A673 (cell line): ENCODE results near the gene AGT. TPM values are rescaled to one million over a fixed set of nuclear protein-coding genes. Genes with fewer than 3 reads are reported as not detected.

Experiments
- BruUV-seq: library from RNA; stranded (reverse); fragments of 400-500 nt; replicated peaks from 2 replicates; lab custom pipeline; 2021; lab: Mats Ljungman, UMichigan
- CTCF ChIA-PET: fragments of 300-600 bp; sonication (Branson Sonifier 250); formaldehyde crosslinking; loops from one replicate; lab custom pipeline; 2022; ENCODE audit warnings: antibody characterized with exemption; lab: Charles Lee
- POLR2A ChIA-PET: fragments of 300-600 bp; sonication (Branson Sonifier 250); formaldehyde crosslinking; loops from one replicate; lab custom pipeline; 2022; ENCODE audit warnings: antibody characterized with exemption; ENCODE audit not compliant: low non-redundant PET; lab: Charles Lee
- DNase-seq: peaks from one replicate; pipeline ENCODE4 v3.0.0-alpha.2; 2015; ENCODE audit warnings: low spot score
- H3K27ac ChIP-seq: fragments of 200-600 bp; sonication (generic); 2 replicates; pipeline ENCODE4 v1.5.1; 2016; ENCODE audit warnings: mixed run types, low read depth, mild to moderate bottlenecking, mixed read lengths, antibody characterized with exemption, low read length; ENCODE audit not compliant: poor library complexity, severe bottlenecking
- H3K27me3 ChIP-seq: fragments of 200-600 bp; sonication (generic); replicated peaks from 2 replicates; pipeline ENCODE4 v1.6.1; 2017; ENCODE audit warnings: mixed run types, low read depth, mild to moderate bottlenecking, mixed read lengths, antibody characterized with exemption, low read length; ENCODE audit not compliant: insufficient read depth, poor library complexity
- H3K36me3 ChIP-seq: fragments of 200-600 bp; sonication (generic); 2 replicates; pipeline ENCODE4 v1.6.1; 2016; ENCODE audit warnings: mixed run types, mild to moderate bottlenecking, mixed read lengths, antibody characterized with exemption, low read length; ENCODE audit not compliant: insufficient read depth, poor library complexity, severe bottlenecking
- H3K4me1 ChIP-seq: fragments of 200-600 bp; sonication (generic); 2 replicates; pipeline ENCODE4 v1.6.1; 2017; ENCODE audit warnings: mixed run types, mild to moderate bottlenecking, mixed read lengths, antibody characterized with exemption, low read length; ENCODE audit not compliant: insufficient read depth, poor library complexity, severe bottlenecking
- H3K4me3 ChIP-seq: fragments of 200-600 bp; sonication (generic); 2 replicates; pipeline ENCODE4 v1.5.1; 2016; ENCODE audit warnings: low read depth, mixed run types, mild to moderate bottlenecking, mixed read lengths, low read length; ENCODE audit not compliant: poor library complexity, severe bottlenecking
- H3K9me3 ChIP-seq: fragments of 200-600 bp; sonication (generic); 2 replicates; pipeline ENCODE4 v1.6.1; 2016; ENCODE audit warnings: mixed run types, low read depth, mild to moderate bottlenecking, mixed read lengths, antibody characterized with exemption, low read length; ENCODE audit not compliant: poor library complexity, severe bottlenecking
- EZH2 ChIP-seq: fragments of 200-600 bp; sonication (generic); IDR thresholded peaks from 2 replicates; pipeline ENCODE4 v1.6.1; 2017; ENCODE audit warnings: borderline replicate concordance, low read depth, mild to moderate bottlenecking, mixed read lengths, antibody characterized with exemption, low read length; ENCODE audit not compliant: poor library complexity, severe bottlenecking
- intact Hi-C: fragments of 100-400 bp; cut with micrococcal nuclease; formaldehyde crosslinking; loops from one replicate; pipeline ENCODE4 v1.10.0; 2022; ENCODE audit not compliant: unreplicated experiment
- total RNA-seq: library from RNA; stranded (reverse); gene quantifications from 2 replicates; pipeline ENCODE4 v1.2.3, GENCODE V29; 2021
- TF ChIP-seq, protein P1 (sequence below): fragments of 300-800, 200-600 bp; sonication (generic); conservative IDR thresholded peaks from 2 replicates; pipeline ENCODE4 v1.5.1; 2017; ENCODE audit warnings: low read depth, mild to moderate bottlenecking, antibody characterized with exemption, low read length, moderate library complexity, mixed read lengths

AGT gene
- total RNA-seq, 1 experiment from 2014 or later = not detected

DNA sequence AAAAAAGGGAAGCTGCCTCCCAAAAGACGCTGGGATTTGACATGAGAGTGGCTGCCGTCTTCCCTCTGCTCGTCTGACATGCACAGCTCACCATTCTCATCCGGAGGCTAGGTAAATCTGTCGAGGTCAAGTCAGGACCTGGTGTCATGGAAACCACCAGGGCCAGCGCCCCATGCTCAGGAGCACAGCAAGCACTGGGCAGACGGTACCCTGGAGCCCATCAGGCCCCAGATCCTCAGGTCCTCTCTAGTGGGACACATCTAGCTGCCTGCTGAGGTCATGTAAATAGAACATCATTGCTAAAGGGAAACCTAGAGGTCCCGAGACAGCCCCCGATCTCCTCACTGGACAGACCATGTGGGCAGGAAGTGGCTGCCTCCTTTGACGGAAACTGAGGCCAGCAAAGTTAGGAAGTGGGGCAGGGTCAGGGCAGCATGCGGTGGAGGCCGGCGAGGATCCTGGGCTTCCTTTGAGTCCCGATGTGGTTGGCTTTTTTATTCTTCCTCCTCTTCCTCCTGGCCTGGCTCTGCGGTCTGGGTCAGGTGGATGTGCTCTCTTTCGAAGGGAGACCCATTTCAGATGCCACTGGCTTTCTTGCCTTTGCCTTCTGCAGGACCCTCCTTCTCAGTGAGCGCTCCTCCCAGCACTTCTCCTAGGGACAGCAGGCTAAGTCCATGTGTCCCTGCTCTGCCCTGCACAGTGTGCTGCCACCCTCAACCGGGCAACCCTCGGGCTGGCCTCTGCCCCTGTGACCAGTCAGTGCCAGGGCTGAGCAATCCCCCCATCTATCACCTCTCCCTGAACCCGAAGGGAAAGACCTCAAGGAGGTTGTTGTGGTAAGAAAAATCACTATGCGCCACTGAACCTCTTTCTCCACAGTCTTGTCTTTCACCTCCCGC lies 5.9 kb downstream of the AGT start:
- H3K4me3 ChIP-seq = no peak overlapping the region
- TF ChIP-seq, protein P1, sequence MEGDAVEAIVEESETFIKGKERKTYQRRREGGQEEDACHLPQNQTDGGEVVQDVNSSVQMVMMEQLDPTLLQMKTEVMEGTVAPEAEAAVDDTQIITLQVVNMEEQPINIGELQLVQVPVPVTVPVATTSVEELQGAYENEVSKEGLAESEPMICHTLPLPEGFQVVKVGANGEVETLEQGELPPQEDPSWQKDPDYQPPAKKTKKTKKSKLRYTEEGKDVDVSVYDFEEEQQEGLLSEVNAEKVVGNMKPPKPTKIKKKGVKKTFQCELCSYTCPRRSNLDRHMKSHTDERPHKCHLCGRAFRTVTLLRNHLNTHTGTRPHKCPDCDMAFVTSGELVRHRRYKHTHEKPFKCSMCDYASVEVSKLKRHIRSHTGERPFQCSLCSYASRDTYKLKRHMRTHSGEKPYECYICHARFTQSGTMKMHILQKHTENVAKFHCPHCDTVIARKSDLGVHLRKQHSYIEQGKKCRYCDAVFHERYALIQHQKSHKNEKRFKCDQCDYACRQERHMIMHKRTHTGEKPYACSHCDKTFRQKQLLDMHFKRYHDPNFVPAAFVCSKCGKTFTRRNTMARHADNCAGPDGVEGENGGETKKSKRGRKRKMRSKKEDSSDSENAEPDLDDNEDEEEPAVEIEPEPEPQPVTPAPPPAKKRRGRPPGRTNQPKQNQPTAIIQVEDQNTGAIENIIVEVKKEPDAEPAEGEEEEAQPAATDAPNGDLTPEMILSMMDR = no peak
- no peak for TF ChIP-seq EZH2
- POLR2A ChIA-PET = no interaction called here
- no peaks in the 10 kb centered on the region for H3K9me3 ChIP-seq
- CTCF ChIA-PET = no interaction called here
- no peak overlapping the region for H3K27ac ChIP-seq
- no TSS peak for BruUV-seq
- H3K27me3 ChIP-seq = no peaks in the 10 kb centered on the region
- H3K4me1 ChIP-seq = no peaks in the 10 kb centered on the region
- intact Hi-C loops = no loop called here
- no peak for DNase-seq
- H3K36me3 ChIP-seq = no peaks in the 10 kb centered on the region

DNA sequence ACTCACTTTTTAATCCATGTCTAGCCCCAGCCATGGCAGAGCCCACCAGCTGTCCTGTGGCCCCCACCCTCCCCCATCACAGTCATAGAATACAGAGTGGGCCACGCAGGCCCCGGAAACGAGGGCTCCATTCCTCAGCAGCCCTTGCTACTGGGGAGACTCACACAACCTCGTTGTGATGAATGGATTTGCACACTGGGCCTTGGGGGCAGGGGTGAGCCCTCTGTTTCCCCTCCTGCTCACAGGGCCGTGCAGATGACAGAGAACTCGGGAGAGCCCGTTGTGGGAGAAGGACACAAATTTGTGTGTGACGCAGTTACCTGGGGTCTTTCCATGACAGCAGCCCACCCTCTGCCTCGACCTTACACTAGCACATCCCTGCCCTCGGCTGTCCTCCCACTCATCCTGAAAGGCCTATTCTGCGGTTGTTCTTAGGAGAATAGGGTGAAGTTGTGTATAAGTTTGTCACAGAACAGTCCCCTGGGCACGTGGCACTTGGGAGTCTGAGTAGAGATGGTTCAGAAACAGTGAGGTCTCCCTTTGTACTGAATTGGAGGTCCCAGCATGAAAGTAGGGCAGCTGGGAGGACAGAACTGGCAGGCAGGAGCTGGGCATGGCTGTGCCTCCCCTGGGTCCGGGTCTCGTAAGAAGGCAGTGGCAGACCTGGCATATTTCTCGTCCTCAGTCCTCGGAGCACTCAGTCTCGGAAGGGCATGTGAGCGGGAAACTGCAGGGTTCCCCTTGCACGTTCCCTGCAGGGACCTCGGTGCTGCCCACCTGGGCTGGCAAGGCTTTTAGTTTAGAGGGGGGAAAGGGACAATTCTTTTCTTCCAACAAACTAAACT lies 6.8 kb downstream of the AGT start:
- TF ChIP-seq EZH2 = no peak
- TF ChIP-seq, protein P1 = no peak
- Histone ChIP-seq H3K27ac (no peak overlapping the region), H3K4me3 (no peak overlapping the region), H3K36me3 (no peaks in the 10 kb centered on the region), H3K4me1 (no peaks in the 10 kb centered on the region), H3K27me3 (no peaks in the 10 kb centered on the region), H3K9me3 (no peaks in the 10 kb centered on the region)
- BruUV-seq = no TSS peak
- ChIA-PET CTCF (no interaction called here), POLR2A (no interaction called here)
- intact Hi-C loops = no loop called here
- no peak for DNase-seq

DNA sequence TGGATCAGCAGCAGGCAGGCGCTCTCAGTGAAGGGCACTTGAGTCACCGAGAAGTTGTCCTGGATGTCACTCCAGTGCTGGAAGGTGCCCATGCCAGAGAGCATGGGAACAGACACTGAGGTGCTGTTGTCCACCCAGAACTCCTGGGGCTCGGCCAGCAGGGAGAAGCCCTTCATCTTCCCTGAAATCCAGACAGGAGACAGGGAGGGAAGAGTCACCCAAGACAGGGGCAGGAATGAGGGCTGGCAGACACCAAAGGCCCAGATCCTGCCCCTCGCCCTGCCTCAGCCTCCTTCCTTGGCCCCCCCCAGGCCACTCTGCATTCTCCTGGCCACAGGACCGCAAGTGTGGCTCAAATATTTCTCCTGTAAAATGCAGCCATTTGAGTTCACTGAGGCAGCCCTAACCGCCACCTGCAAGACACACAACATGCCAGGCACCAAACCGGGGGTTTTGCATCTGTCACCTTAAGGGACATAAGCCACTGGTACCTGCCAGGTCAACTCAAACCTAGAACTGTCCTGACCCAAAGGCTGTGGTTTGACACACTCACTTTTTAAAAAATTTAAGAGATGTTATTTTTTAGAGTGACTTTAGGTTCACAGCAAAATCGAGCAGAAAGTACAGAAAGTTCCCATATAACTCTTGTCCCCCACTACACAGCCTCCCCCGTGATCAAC lies 7.8 kb downstream of the AGT start:
- no peaks in the 10 kb centered on the region for H3K27me3 ChIP-seq
- ChIA-PET CTCF (no interaction called here), POLR2A (no interaction called here)
- DNase-seq = no peak
- H3K4me3 ChIP-seq = no peak overlapping the region
- intact Hi-C loops = no loop called here
- TF ChIP-seq, protein P1 = no peak
- TF ChIP-seq EZH2 = no peak
- H3K9me3 ChIP-seq = no peaks in the 10 kb centered on the region
- BruUV-seq = no TSS peak
- no peak overlapping the region for H3K27ac ChIP-seq
- no peaks in the 10 kb centered on the region for H3K4me1 ChIP-seq
- no peaks in the 10 kb centered on the region for H3K36me3 ChIP-seq
